Endometrial microvascular endothelial cells (primary cell): ENCODE data around the gene SMAD9. TPM values are rescaled to one million over a fixed set of nuclear protein-coding genes. Genes with fewer than 3 reads are reported as not detected.

Experiments
- in situ Hi-C: cut with HindIII; loops from 2 replicates; pipeline ENCODE4 v1.10.0; 2017; ENCODE audit warnings: low sequenced_read_pairs, low pct_unique_long_range_greater_than_20kb; ENCODE audit errors: inconsistent ontology term
- total RNA-seq: library from RNA; depleted of rRNA; stranded (reverse); fragments of >200 nt; gene quantifications from one replicate; pipeline ENCODE4 v1.2.3, GENCODE V29; 2015; ENCODE audit errors: inconsistent ontology term

The SMAD9 gene
- total RNA-seq, 1 donor from 2014 or later = 4.1 TPM

GRCh38 chr13:36837354-36838092, 82.5 kb downstream of the SMAD9 start:
- in situ Hi-C loops = no loop called here

DNA sequence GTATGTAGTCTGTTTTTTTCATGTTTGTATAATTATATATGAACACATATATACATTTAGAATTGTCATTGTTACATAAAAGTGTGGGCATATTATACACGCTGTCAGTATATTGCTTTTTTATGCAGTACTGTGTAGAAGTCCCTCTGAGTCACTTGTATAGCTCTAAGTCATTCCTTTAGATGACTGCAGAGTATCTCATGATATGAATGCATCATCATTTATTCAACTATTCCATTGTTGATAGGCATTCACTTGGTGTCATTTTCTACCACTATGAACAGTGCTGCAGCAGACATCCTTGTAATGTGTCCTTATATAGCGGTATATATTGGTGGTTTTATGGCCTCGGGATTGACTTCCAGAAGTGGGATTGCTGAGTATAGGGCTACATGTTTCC, 85.7 kb downstream of the SMAD9 start:
- in situ Hi-C loops = no loop called here

DNA sequence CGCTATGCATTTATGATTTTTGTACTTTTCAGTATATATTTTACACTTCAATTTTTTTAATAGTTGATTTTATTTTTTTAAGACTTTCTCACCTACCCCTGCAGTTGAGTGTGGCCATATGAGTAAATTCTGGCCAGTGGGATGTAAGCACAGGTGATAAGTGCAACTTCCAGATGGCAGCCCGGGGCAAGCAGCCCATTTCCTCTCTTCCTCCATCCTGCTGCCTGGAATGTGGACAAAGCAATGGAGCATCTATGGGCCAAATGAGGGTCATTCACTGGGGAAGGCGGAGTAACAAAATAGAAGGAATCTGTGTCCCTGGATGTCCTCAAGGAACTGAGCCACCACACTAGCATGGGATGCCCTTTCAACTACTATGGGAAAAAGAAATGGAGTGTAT, 88.7 kb downstream of the SMAD9 start:
- in situ Hi-C loops = no loop called here

DNA sequence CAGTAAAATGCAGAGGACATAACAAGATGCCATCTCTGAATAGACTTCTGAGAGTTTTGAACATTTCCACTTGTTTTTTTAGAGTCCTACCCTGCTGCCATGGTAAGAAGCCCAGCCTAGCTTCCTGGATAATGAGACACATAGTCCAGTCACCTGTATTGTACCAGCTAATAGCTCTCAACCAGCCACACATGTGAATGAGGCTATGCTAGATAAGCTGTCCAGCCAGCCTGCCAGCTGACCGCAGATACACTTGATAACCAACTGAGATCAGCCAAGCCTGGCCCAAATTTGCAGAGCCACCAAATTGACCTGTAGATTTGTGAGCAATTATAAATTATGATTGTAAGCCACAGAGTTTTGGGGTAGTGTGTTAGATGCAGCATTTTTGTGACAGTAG, 90.3 kb downstream of the SMAD9 start:
- in situ Hi-C loops = no loop called here

- in situ Hi-C loops = no loop called here
These were observed 97.3 kb downstream of the SMAD9 start for GRCh38 chr13:36822785-36823184.

- in situ Hi-C loops = no loop called here
These were observed 99.8 kb downstream of the SMAD9 start for GRCh38 chr13:36820222-36820621.

DNA sequence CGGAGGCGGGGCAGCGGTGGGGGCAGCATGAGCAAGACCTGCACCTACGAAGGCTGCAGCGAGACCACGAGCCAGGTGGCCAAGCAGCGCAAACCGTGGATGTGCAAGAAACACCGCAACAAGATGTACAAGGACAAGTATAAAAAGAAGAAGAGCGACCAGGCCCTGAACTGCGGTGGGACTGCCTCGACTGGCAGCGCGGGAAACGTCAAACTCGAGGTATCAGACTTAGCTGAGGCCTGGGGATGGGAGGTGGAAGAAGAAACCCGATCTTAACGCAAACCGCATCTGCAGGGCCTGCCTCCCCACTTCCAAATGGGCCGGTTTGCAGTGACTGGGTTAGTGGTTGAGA, 100.3 kb downstream of the SMAD9 start:
- in situ Hi-C loops = no loop called here

DNA sequence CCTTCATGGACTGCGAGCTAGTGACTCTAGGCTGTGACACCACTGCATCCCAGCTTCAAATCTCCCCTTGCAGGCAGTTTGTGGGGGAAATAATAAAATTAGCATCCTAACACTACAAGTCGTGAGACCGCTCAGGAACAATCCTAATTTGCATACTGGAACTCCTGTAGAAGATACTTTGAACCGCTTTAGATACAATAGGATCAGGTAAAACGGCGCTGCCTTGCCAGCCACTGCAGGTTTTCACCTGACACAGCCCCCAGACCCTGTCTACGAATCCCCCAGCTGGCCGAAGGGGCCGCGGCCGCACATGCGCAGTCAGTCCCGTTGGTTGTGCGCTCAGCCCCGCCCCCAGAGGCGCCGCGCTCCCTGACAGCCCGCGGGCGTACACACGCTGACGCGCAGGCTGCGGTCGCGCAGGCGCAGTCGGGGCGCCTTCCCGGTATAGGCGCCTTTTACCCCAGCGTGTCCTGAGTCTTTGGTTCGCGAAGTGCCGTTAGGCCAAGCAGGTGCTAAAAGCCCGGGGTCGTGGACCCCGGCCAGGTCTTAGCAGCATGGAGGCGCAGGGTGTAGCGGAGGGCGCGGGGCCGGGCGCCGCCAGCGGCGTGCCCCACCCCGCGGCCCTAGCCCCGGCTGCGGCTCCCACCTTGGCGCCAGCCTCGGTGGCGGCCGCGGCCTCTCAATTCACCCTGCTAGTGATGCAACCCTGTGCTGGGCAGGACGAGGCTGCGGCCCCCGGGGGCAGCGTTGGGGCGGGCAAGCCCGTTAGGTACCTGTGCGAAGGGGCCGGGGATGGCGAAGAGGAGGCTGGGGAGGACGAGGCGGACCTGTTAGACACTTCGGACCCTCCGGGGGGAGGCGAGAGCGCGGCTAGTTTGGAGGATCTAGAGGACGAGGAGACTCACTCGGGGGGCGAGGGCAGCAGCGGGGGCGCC, 101.0 kb downstream of the SMAD9 start, which contains the start of gene RFXAP:
RFXAP (plus strand) TSS at position 419 of the 935 bp plus-strand sequence; CDS start at position 555, 136 bp downstream.
- in situ Hi-C loops = no loop called here

- in situ Hi-C loops = no loop called here
These were observed 101.8 kb downstream of the SMAD9 start for GRCh38 chr13:36817996-36818803.

GRCh38 chr13:36815062-36815461, 105.0 kb downstream of the SMAD9 start:
- in situ Hi-C loops = no loop called here

- in situ Hi-C loops = no loop called here
These were observed 105.6 kb downstream of the SMAD9 start for GRCh38 chr13:36814465-36814864.

GRCh38 chr13:36813225-36813624, 106.8 kb downstream of the SMAD9 start:
- in situ Hi-C loops = no loop called here

DNA sequence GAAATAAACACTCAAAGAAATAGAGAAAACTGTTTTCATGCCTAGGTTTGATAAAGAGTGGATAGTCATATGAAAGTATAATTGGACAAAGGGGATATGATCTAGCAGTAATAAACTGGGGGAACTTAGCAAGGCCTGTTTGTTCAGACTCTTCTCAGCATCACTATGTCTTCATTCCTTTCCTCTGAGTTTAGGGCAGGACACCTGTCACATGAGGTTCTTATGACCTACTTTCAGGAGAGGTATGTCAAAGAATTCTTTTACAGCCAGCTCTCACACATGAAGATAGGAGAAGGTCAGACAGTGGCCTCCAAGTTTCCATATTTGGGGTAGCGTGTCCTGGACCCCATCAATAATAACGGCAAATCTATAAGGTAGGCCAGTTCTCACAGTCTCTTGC, 112.4 kb downstream of the SMAD9 start:
- in situ Hi-C loops = no loop called here

DNA sequence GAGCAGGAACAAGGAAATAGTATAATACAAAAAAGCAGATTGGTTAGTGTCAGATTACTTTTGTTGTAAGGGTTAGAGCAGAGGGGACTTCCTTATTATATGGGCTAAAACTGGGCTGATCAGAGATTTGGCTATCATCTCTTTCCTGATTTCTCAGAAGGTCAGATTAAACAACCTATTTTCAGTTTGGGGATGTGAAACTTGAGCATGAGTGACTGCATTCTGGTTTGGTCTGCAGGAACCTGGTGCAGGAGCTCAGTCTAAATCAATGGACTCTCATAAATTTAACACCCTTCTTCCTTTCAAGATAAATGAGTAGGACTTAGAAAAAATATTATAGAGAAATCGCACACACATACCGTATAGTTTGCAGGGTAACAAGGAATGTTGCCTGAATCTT, 113.9 kb downstream of the SMAD9 start:
- in situ Hi-C loops = no loop called here

DNA sequence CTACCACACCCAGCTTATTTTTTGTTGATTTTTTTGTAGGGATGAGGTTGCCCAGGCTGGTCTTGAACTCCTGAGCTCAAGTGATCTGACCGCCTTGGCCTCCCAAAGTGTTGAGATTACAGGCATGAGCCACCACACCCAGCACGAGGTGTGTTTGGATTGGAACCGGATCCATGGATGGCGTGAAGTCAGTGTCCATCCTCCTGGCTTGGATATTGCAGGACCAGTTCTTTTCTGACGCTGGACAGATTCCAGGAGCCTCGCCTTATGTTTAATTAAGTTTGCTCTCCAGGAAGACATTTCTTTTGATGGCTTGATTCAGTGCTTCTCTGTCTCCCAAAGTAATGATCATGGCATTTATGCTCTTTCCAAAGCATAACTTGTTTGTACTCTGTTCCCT, 115.5 kb downstream of the SMAD9 start:
- in situ Hi-C loops = no loop called here

DNA sequence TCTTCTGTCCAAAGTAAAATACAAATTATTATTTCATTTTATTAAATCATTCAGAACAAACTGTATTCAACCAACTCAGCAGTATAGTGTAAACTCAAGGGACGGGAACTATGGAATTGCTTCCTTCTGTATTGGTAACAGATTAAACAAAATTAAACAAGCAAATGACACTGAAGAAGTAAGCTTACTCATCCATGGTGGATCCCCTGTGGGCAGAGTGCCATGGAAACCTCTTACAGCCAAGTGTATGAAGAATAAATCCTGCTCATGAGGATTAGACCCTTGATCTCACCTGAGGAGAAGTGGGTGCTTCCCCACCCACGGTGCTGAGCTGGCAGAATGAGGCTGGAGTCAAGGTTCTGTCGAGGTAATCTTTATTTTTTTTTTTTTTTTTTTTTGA, 119.0 kb downstream of the SMAD9 start:
- in situ Hi-C loops = no loop called here

DNA sequence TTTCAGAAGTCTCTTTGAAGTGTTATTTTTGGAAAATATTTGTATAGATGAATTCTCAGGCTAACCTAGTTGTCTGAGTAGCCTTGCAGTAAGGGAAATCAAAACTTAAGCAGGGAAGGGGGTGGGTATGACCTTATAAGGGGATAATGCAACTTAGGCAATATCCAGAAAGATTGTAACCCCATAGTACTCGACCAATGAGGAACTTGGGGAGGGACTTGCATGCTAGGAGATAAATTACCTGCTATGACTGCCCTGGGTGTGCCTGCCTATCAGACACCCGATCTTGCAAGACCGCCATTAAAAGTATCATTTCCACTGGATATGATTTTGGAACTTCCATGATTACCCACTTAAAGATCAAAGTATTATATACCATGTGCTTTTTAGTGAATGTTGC, 124.0 kb downstream of the SMAD9 start:
- in situ Hi-C loops = no loop called here

GRCh38 chr13:36795463-36795862, 124.6 kb downstream of the SMAD9 start:
- in situ Hi-C loops = no loop called here
